Measurements from ENCODE around the gene RMP24.

RMP24 gene

DNA sequence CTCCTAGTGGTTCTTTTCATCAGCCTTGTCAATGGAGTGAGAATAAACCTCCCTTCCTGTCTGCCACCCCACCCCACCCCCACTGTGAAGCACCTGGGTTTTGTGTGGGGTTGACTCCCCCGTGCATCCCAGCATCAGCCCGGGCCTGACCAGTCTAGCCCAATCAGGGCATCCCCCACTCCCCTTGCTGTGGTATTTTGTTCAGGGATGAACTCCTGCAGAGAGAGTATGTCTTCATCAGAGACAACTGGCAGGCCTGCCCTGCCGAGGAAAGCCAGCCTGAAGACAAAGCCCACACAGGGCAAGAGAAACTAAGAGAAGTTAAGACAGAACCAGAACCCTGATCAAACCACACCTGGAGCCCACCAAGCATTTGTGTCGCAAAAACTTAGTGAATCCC lies 36.7 kb upstream of the RMP24 start:
- no peaks in the 10 kb centered on the region for H3K4me1 ChIP-seq (ENCODE audit: insufficient read depth, low read length, poor library complexity, severe bottlenecking)
- no peaks in the 10 kb centered on the region for H3F3A ChIP-seq (ENCODE audit: low read depth)
- no peak overlapping the region for H3K9ac ChIP-seq (ENCODE audit: low read depth, low read length, poor library complexity, severe bottlenecking)
- H3K27me3 ChIP-seq (ENCODE audit: insufficient read depth, low read length, poor library complexity, severe bottlenecking), result no peaks in the 10 kb centered on the region
- H4K20me1 ChIP-seq (ENCODE audit: insufficient read depth, low read length, poor library complexity, severe bottlenecking), result no peaks in the 10 kb centered on the region
- H3K4me3 ChIP-seq (ENCODE audit: low read length, poor library complexity, severe bottlenecking), result no peak overlapping the region
- no peaks in the 10 kb centered on the region for H3K9me3 ChIP-seq (ENCODE audit: insufficient read depth, low read depth, low read length)
- no peaks in the 10 kb centered on the region for H3K36me3 ChIP-seq (ENCODE audit: insufficient read depth, low read length)
- H2AFZ ChIP-seq (ENCODE audit: low read length), result no peak overlapping the region
- H3K79me2 ChIP-seq (ENCODE audit: insufficient read depth, low read length), result no peaks in the 10 kb centered on the region
- no peak overlapping the region for H3K4me2 ChIP-seq (ENCODE audit: low read depth, low read length, poor library complexity, severe bottlenecking)
- TF ChIP-seq, protein P1, sequence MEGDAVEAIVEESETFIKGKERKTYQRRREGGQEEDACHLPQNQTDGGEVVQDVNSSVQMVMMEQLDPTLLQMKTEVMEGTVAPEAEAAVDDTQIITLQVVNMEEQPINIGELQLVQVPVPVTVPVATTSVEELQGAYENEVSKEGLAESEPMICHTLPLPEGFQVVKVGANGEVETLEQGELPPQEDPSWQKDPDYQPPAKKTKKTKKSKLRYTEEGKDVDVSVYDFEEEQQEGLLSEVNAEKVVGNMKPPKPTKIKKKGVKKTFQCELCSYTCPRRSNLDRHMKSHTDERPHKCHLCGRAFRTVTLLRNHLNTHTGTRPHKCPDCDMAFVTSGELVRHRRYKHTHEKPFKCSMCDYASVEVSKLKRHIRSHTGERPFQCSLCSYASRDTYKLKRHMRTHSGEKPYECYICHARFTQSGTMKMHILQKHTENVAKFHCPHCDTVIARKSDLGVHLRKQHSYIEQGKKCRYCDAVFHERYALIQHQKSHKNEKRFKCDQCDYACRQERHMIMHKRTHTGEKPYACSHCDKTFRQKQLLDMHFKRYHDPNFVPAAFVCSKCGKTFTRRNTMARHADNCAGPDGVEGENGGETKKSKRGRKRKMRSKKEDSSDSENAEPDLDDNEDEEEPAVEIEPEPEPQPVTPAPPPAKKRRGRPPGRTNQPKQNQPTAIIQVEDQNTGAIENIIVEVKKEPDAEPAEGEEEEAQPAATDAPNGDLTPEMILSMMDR (conservative IDR thresholded peaks at IDR 0.05; ENCODE audit: low read length), result no peak
- no peak for TF ChIP-seq EZH2phosphoT487 (IDR thresholded peaks at IDR 0.05; ENCODE audit: borderline replicate concordance)
- H3K9me2 ChIP-seq (replicated peaks; ENCODE audit: low read depth, low read length), result no peaks in the 10 kb centered on the region

DNA sequence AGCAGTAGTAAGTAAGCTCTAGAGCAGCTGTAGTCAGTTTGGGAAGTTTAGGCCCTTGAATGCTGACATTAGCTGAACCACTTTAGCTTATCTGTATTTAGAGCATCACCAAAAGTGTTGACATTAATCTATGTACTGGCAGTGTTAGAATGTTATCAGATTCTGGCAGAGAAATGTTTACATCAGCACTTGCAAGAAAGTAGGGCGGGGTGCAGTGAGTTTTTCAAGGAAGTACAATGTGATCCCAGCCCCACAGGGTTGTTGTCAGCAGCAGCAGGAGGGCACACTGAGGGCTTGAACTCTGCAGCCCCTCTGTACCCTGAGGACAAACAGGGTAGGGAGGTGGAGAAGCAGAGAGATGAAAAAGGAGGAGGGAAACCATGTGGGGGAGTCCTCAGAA lies 35.5 kb upstream of the RMP24 start:
- H3K9ac ChIP-seq (ENCODE audit: low read depth, low read length, poor library complexity, severe bottlenecking), result no peak overlapping the region
- TF ChIP-seq, protein P1 (conservative IDR thresholded peaks at IDR 0.05; ENCODE audit: low read length), result no peak
- no peak for TF ChIP-seq EZH2phosphoT487 (IDR thresholded peaks at IDR 0.05; ENCODE audit: borderline replicate concordance)
- H3K9me2 ChIP-seq (replicated peaks; ENCODE audit: low read depth, low read length), result no peaks in the 10 kb centered on the region
- no peak overlapping the region for H3K4me2 ChIP-seq (ENCODE audit: low read depth, low read length, poor library complexity, severe bottlenecking)
- H4K20me1 ChIP-seq (ENCODE audit: insufficient read depth, low read length, poor library complexity, severe bottlenecking), result no peaks in the 10 kb centered on the region
- no peak overlapping the region for H3K4me3 ChIP-seq (ENCODE audit: low read length, poor library complexity, severe bottlenecking)
- H3K27me3 ChIP-seq (ENCODE audit: insufficient read depth, low read length, poor library complexity, severe bottlenecking), result no peaks in the 10 kb centered on the region
- no peaks in the 10 kb centered on the region for H3K79me2 ChIP-seq (ENCODE audit: insufficient read depth, low read length)
- no peaks in the 10 kb centered on the region for H3K9me3 ChIP-seq (ENCODE audit: insufficient read depth, low read depth, low read length)
- no peaks in the 10 kb centered on the region for H3F3A ChIP-seq (ENCODE audit: low read depth)
- no peaks in the 10 kb centered on the region for H3K36me3 ChIP-seq (ENCODE audit: insufficient read depth, low read length)
- no peak overlapping the region for H2AFZ ChIP-seq (ENCODE audit: low read length)
- no peaks in the 10 kb centered on the region for H3K4me1 ChIP-seq (ENCODE audit: insufficient read depth, low read length, poor library complexity, severe bottlenecking)

DNA sequence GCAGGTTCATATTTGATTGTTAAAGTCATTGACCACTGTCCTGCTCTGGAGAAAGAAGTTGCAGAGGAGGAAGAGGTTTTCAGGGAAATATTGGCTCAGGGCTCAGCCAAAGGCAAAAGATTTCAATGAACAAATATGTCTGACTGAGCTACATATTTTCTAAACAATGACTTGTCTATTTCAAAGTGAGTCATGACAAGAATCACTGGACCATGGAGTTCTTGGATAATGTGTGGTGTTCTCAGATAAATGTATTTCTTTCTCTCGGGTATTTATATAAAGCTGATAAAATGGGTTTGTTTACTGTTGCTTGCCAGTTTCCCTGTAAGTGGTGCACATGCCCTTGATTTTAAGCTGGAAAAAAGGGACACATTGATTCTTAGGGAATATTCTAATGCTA lies 34.3 kb upstream of the RMP24 start:
- Histone ChIP-seq H3K4me2 (ENCODE audit: low read depth, low read length, poor library complexity, severe bottlenecking) (no peak overlapping the region), H3K9ac (ENCODE audit: low read depth, low read length, poor library complexity, severe bottlenecking) (no peak overlapping the region), H3K27me3 (ENCODE audit: insufficient read depth, low read length, poor library complexity, severe bottlenecking) (no peaks in the 10 kb centered on the region), H3K79me2 (ENCODE audit: insufficient read depth, low read length) (no peaks in the 10 kb centered on the region), H3F3A (ENCODE audit: low read depth) (no peaks in the 10 kb centered on the region), H3K4me1 (ENCODE audit: insufficient read depth, low read length, poor library complexity, severe bottlenecking) (no peaks in the 10 kb centered on the region), H3K9me2 (replicated peaks; ENCODE audit: low read depth, low read length) (no peaks in the 10 kb centered on the region), H2AFZ (ENCODE audit: low read length) (no peak overlapping the region), H3K9me3 (ENCODE audit: insufficient read depth, low read depth, low read length) (no peaks in the 10 kb centered on the region), H3K36me3 (ENCODE audit: insufficient read depth, low read length) (no peaks in the 10 kb centered on the region), H4K20me1 (ENCODE audit: insufficient read depth, low read length, poor library complexity, severe bottlenecking) (no peaks in the 10 kb centered on the region), H3K4me3 (ENCODE audit: low read length, poor library complexity, severe bottlenecking) (no peak overlapping the region)
- TF ChIP-seq EZH2phosphoT487 (IDR thresholded peaks at IDR 0.05; ENCODE audit: borderline replicate concordance), result no peak
- TF ChIP-seq, protein P1 (conservative IDR thresholded peaks at IDR 0.05; ENCODE audit: low read length), result no peak

All from Loucy (cell line).